SK-N-SH (cell line): ENCODE measurements around the gene SLC35F6. TPM values are rescaled to one million over a fixed set of nuclear protein-coding genes. Genes with fewer than 3 reads are reported as not detected.
A peak's percentile ranks its signal among the peaks of the same experiment; 100 is the strongest.

Experiments
- CTCF ChIA-PET: fragments of 300-600, 350-600 bp; formaldehyde crosslinking; extraction: SDS; loops from one replicate; lab custom pipeline; 2021; lab: Yijun Ruan, JAX
- POLR2A ChIA-PET: fragments of 350-600 bp; sonication (Branson Sonifier 250); formaldehyde crosslinking; extraction: SDS; loops from one replicate; lab custom pipeline; 2020; ENCODE audit warnings: antibody characterized with exemption, inconsistent platforms; lab: Yijun Ruan, JAX
- DNase-seq: peaks from one replicate; pipeline ENCODE4 v3.0.0; 2012
- H2AFZ ChIP-seq: fragments of 200-600 bp; sonication (generic); 2 replicates; pipeline ENCODE4 v1.8.1; 2016; ENCODE audit warnings: antibody characterized with exemption, mild to moderate bottlenecking, low read depth
- H3F3A ChIP-seq: fragments of 200-600 bp; sonication (generic); replicated peaks from 2 replicates; pipeline ENCODE3; 2016; ENCODE audit warnings: antibody characterized with exemption, mild to moderate bottlenecking; ENCODE audit not compliant: insufficient read depth
- H3K27ac ChIP-seq, 2 experiments: fragments of 200-500 bp in 1 of 2; fragments of 200-600 bp in 1 of 2; sonication (Bioruptor generic) in 1 of 2; sonication (generic), shearing (Covaris generic) in 1 of 2; 2 replicates each; pipeline versions ENCODE4 v1.5.1 to v1.6.1; 2014 to 2016; ENCODE audit warnings: low read depth in 2 of 2, inconsistent platforms in 1 of 2, low read length in 1 of 2, mild to moderate bottlenecking in 1 of 2, mixed read lengths in 1 of 2
- H3K27me3 ChIP-seq: fragments of 200-600 bp; sonication (generic), shearing (Covaris generic); 2 replicates; pipeline ENCODE4 v1.6.1; 2016; ENCODE audit warnings: mixed run types; ENCODE audit not compliant: insufficient read depth
- H3K36me3 ChIP-seq, 2 experiments: fragments of 200-500 bp in 1 of 2; fragments of 200-600 bp in 1 of 2; sonication (Bioruptor generic) in 1 of 2; sonication (generic) in 1 of 2; replicated peaks in 1 of 2; 2 replicates each; pipeline versions ENCODE3 to v1.5.1; 2014 to 2016; ENCODE audit warnings: low read length in 1 of 2, mild to moderate bottlenecking in 1 of 2; ENCODE audit not compliant: insufficient read depth in 2 of 2, control insufficient read depth in 1 of 2
- H3K4me1 ChIP-seq, 2 experiments: fragments of 200-500 bp in 1 of 2; fragments of 200-600 bp in 1 of 2; sonication (Bioruptor generic) in 1 of 2; sonication (generic), shearing (Covaris generic) in 1 of 2; 2 replicates each; pipeline versions ENCODE4 v1.5.1 to v1.6.1; 2014 to 2016; ENCODE audit warnings: low read depth in 1 of 2, low read length in 1 of 2, mixed run types in 1 of 2; ENCODE audit not compliant: insufficient read depth in 2 of 2, control insufficient read depth in 1 of 2
- H3K4me2 ChIP-seq: fragments of 200-600 bp; sonication (generic), shearing (Covaris generic); 2 replicates; pipeline ENCODE4 v1.6.1; 2017; ENCODE audit warnings: mixed run types
- H3K4me3 ChIP-seq, 2 experiments: fragments of 200-500 bp in 1 of 2; fragments of 200-600 bp in 1 of 2; sonication (Bioruptor generic) in 1 of 2; sonication (generic), shearing (Covaris generic) in 1 of 2; 2 replicates each; pipeline versions ENCODE4 v1.5.1 to v1.8.1; 2014 to 2016; ENCODE audit warnings: low read depth in 2 of 2, inconsistent platforms in 1 of 2, low read length in 1 of 2, mild to moderate bottlenecking in 1 of 2, mixed read lengths in 1 of 2, moderate library complexity in 1 of 2
- H3K79me2 ChIP-seq: fragments of 200-600 bp; sonication (generic); 2 replicates; pipeline ENCODE4 v1.8.1; 2017; ENCODE audit warnings: mild to moderate bottlenecking; ENCODE audit not compliant: insufficient read depth
- H3K9ac ChIP-seq: fragments of 200-600 bp; sonication (generic); 2 replicates; pipeline ENCODE4 v1.6.1; 2017; ENCODE audit warnings: mixed run types
- H3K9me2 ChIP-seq: fragments of 200-600 bp; sonication (generic); 2 replicates; pipeline ENCODE4 v1.6.1; 2017; ENCODE audit warnings: mixed run types
- H3K9me3 ChIP-seq: fragments of 200-600 bp; sonication (generic); 2 replicates; pipeline ENCODE4 v1.6.1; 2017; ENCODE audit warnings: mixed run types, mild to moderate bottlenecking, moderate library complexity
- H4K20me1 ChIP-seq: fragments of 200-600 bp; sonication (generic); 2 replicates; pipeline ENCODE4 v1.6.1; 2017; ENCODE audit warnings: mild to moderate bottlenecking, mixed run types; ENCODE audit not compliant: insufficient read depth
- CHD2 ChIP-seq: fragments of 150-350 bp; IDR thresholded peaks from 2 replicates; pipeline ENCODE4 v1.6.1; 2018; ENCODE audit warnings: low read length; ENCODE audit not compliant: partially characterized antibody
- FOXM1 ChIP-seq: IDR thresholded peaks from 2 replicates; pipeline ENCODE4 v1.4.0; 2012; ENCODE audit warnings: low read depth, mild to moderate bottlenecking
- MAX ChIP-seq: IDR thresholded peaks from 2 replicates; pipeline ENCODE4 v1.4.0; 2012; ENCODE audit warnings: low read depth
- NRF1 ChIP-seq: IDR thresholded peaks from 2 replicates; pipeline ENCODE4 v1.6.1; 2012; ENCODE audit warnings: low read depth, mild to moderate bottlenecking, low read length
- POLR2AphosphoS5 ChIP-seq: IDR thresholded peaks from 2 replicates; pipeline ENCODE4 v1.6.1; 2012; ENCODE audit warnings: low read depth, low read length
- RAD21 ChIP-seq: IDR thresholded peaks from 2 replicates; pipeline ENCODE4 v1.6.1; 2012; ENCODE audit warnings: mild to moderate bottlenecking, low read length
- RCOR1 ChIP-seq: fragments of 150-350 bp; IDR thresholded peaks from 2 replicates; pipeline ENCODE4 v1.6.1; 2017; ENCODE audit warnings: antibody characterized with exemption, low read length
- RFX5 ChIP-seq: IDR thresholded peaks from 2 replicates; pipeline ENCODE4 v1.6.1; 2012; ENCODE audit warnings: mild to moderate bottlenecking, improper control_type of control experiment, low read length
- RXRA ChIP-seq: IDR thresholded peaks from 2 replicates; pipeline ENCODE4 v1.4.0; 2012; ENCODE audit warnings: low read depth, mild to moderate bottlenecking, borderline replicate concordance
- SIN3A ChIP-seq: IDR thresholded peaks from 2 replicates; pipeline ENCODE4 v1.6.1; 2012; ENCODE audit warnings: low read depth, mild to moderate bottlenecking, low read length, moderate library complexity, borderline replicate concordance
- SMC3 ChIP-seq: IDR thresholded peaks from 2 replicates; pipeline ENCODE4 v1.6.1; 2012; ENCODE audit warnings: low read depth, low read length, improper control_type of control experiment
- TAF1 ChIP-seq: IDR thresholded peaks from 2 replicates; pipeline ENCODE4 v1.6.1; 2012; ENCODE audit warnings: low read depth, mild to moderate bottlenecking, low read length, moderate library complexity, borderline replicate concordance
- TEAD4 ChIP-seq: IDR thresholded peaks from 2 replicates; pipeline ENCODE4 v1.4.0; 2012; ENCODE audit warnings: mild to moderate bottlenecking, borderline replicate concordance; ENCODE audit not compliant: insufficient read depth
- ZBTB33 ChIP-seq: IDR thresholded peaks from 2 replicates; pipeline ENCODE4 v1.4.0; 2012; ENCODE audit warnings: low read depth, borderline replicate concordance
- WGBS: methylation state at CpG from one replicate; pipeline ENCODE4 v1.1.6; 2017; ENCODE audit warnings: low lambda C conversion rate; 5-methylcytosine and 5-hydroxymethylcytosine counted together
- polyA plus RNA-seq, 3 experiments: library from polyadenylated mRNA; depleted of rRNA; stranded (reverse); fragments of >200 nt; gene quantifications; 2 replicates each; pipeline ENCODE4 v1.2.3, GENCODE V29; 2012
- TF ChIP-seq, protein P1 (sequence below): fragments of 150-350 bp; IDR thresholded peaks from 2 replicates; pipeline ENCODE4 v1.6.1; 2016; ENCODE audit warnings: mild to moderate bottlenecking, low read depth, low read length
- TF ChIP-seq, protein P2 (sequence below): fragments of 200-600 bp; sonication (generic); IDR thresholded peaks from 2 replicates; pipeline ENCODE4 v1.6.1; 2017; ENCODE audit warnings: antibody characterized with exemption, mild to moderate bottlenecking, moderate library complexity
- TF ChIP-seq, protein P3 (sequence below): IDR thresholded peaks from 2 replicates; pipeline ENCODE4 v1.4.0; 2012; ENCODE audit warnings: low read depth, borderline replicate concordance

Gene SLC35F6
- polyA plus RNA-seq, 1 of the 3 experiments (the other 2 are of a cell fraction): 16.0 TPM

DNA sequence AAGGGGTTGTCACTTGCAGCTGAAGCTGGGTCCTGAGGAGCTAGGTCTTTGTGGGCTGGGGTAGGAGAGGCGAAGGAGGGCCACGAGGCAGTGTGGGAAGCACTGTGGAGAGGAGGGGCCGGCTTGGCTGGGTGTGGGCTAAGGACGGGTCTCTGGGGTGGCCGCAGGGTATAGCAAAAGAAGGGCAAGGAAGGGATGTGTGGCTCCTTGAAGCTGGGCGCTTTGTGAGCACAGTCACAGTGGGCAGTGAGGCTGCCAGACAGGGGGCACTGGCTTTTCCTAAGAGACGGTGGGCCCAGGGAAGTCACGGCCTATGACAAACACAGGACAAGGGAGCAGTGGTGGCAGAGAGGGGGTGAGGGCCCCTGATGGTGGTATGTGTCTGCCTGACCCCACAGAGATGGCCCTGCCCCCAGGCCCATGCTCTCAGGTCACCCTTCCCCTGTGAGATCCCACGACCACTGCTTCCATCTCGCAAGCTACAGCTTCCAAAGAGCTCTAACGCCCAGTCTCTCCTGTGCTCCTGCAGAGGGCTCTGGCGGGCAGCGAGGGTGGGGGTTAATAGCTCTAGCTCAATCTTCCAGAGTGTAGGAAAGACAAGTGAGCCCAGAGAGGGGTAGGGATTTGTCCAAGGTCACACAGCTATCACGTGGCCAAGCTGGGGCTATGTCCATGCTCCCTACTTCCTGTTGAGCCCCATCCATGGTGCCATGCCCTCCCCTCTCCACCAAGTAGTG, 39.1 kb upstream of the SLC35F6 start:
- Histone ChIP-seq H4K20me1 (no peaks in the 10 kb centered on the region), H2AFZ (no peak overlapping the region), H3K4me3 (no peak overlapping the region), H3K9me3 (no peaks in the 10 kb centered on the region), H3K4me1 (peaks cover 25 to 45% of the 10 kb centered on the region in 2 experiments; a peak in 3 of 4 replicates), H3K9me2 (no peaks in the 10 kb centered on the region), H3K79me2 (no peaks in the 10 kb centered on the region), H3K36me3 (no peaks in the 10 kb centered on the region), H3K27me3 (no peaks in the 10 kb centered on the region), H3K9ac (peak overlapping the region; percentile 29), H3K27ac (peak overlapping the region in 1 of 2 experiments; percentile 69; a peak in 2 of 4 replicates), H3K4me2 (peak overlapping the region; percentile 32), H3F3A (peaks cover 3% of the 10 kb centered on the region)
- no peak for TF ChIP-seq RXRA
- TF ChIP-seq TEAD4: no peak
- TF ChIP-seq RAD21: no peak
- no peak for TF ChIP-seq FOXM1
- TF ChIP-seq POLR2AphosphoS5: no peak
- TF ChIP-seq ZBTB33: no peak
- TF ChIP-seq RCOR1: no peak
- no peak for DNase-seq
- WGBS: 95% methylated on average over 14 of the region's 14 CpGs
- ChIA-PET POLR2A (interaction anchor here (0.6 to 1.3 kb wide), 4 partner anchors 13 to 53 kb away, joined by 3 to 4 read pairs (median 3); no protein-coding TSS in a partner anchor), CTCF (interaction anchor here (0.7 to 2.0 kb wide), 8 partner anchors 10 to 147 kb away, joined by 3 to 12 read pairs (median 4); no protein-coding TSS in a partner anchor)

- Histone ChIP-seq H3K9me3 (no peaks in the 10 kb centered on the region), H3K9ac (no peak overlapping the region), H4K20me1 (no peaks in the 10 kb centered on the region), H3K4me2 (no peak overlapping the region), H3K79me2 (no peaks in the 10 kb centered on the region), H3F3A (peaks cover 3% of the 10 kb centered on the region), H3K4me1 (peaks cover 20 to 40% of the 10 kb centered on the region in 2 experiments; a peak in 3 of 4 replicates), H3K4me3 (no peak overlapping the region), H3K36me3 (no peaks in the 10 kb centered on the region), H3K9me2 (no peaks in the 10 kb centered on the region), H2AFZ (no peak overlapping the region), H3K27me3 (no peaks in the 10 kb centered on the region), H3K27ac (no peak overlapping the region)
- DNase-seq: no peak
- 70% methylated on average over 4 of the region's 7 CpGs for WGBS
- ChIA-PET POLR2A (interaction anchor here (0.8 to 1.3 kb wide), 3 partner anchors 14 to 51 kb away, joined by 3 read pairs; no protein-coding TSS in a partner anchor), CTCF (interaction anchor here (0.9 to 2.0 kb wide), 8 partner anchors 9 to 148 kb away, joined by 3 to 12 read pairs (median 4); no protein-coding TSS in a partner anchor)
- TF ChIP-seq, protein P1, sequence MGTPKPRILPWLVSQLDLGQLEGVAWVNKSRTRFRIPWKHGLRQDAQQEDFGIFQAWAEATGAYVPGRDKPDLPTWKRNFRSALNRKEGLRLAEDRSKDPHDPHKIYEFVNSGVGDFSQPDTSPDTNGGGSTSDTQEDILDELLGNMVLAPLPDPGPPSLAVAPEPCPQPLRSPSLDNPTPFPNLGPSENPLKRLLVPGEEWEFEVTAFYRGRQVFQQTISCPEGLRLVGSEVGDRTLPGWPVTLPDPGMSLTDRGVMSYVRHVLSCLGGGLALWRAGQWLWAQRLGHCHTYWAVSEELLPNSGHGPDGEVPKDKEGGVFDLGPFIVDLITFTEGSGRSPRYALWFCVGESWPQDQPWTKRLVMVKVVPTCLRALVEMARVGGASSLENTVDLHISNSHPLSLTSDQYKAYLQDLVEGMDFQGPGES: no peak
- no peak for TF ChIP-seq SIN3A
- TF ChIP-seq RFX5: no peak
- TF ChIP-seq, protein P2, sequence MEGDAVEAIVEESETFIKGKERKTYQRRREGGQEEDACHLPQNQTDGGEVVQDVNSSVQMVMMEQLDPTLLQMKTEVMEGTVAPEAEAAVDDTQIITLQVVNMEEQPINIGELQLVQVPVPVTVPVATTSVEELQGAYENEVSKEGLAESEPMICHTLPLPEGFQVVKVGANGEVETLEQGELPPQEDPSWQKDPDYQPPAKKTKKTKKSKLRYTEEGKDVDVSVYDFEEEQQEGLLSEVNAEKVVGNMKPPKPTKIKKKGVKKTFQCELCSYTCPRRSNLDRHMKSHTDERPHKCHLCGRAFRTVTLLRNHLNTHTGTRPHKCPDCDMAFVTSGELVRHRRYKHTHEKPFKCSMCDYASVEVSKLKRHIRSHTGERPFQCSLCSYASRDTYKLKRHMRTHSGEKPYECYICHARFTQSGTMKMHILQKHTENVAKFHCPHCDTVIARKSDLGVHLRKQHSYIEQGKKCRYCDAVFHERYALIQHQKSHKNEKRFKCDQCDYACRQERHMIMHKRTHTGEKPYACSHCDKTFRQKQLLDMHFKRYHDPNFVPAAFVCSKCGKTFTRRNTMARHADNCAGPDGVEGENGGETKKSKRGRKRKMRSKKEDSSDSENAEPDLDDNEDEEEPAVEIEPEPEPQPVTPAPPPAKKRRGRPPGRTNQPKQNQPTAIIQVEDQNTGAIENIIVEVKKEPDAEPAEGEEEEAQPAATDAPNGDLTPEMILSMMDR: no peak
- TF ChIP-seq RAD21: no peak
- no peak for TF ChIP-seq TAF1
- no peak for TF ChIP-seq NRF1
- TF ChIP-seq TEAD4: no peak
- no peak for TF ChIP-seq SMC3
- no peak for TF ChIP-seq MAX
- no peak for TF ChIP-seq CHD2
- TF ChIP-seq RXRA: no peak
- TF ChIP-seq, protein P3, sequence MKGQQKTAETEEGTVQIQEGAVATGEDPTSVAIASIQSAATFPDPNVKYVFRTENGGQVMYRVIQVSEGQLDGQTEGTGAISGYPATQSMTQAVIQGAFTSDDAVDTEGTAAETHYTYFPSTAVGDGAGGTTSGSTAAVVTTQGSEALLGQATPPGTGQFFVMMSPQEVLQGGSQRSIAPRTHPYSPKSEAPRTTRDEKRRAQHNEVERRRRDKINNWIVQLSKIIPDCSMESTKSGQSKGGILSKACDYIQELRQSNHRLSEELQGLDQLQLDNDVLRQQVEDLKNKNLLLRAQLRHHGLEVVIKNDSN: no peak
Observed at GRCh38 chr2:26725521-26725820, 38.6 kb upstream of the SLC35F6 start.
